Measurements from ENCODE around the gene ART1. TPM values are rescaled to one million over a fixed set of nuclear protein-coding genes. Genes with fewer than 3 reads are reported as not detected.

The ART1 gene
- total and polyA plus RNA-seq, 2 of the 8 experiments (the other 6 are each of a cell fraction or from before 2014, with no cell fraction given), result not detected

- H2BK12ac ChIP-seq (ENCODE audit: low read depth, low read length), result no peak overlapping the region
- TF ChIP-seq CEBPB (IDR thresholded peaks at IDR 0.05; ENCODE audit: low read depth, low read length), result no peak
- no peak for TF ChIP-seq USF2 (IDR thresholded peaks at IDR 0.05; ENCODE audit: low read length)
- no peak for TF ChIP-seq TAF7 (optimal IDR thresholded peaks at IDR 0.05; ENCODE audit: borderline replicate concordance, low read depth, low read length)
- no peak for TF ChIP-seq MAX (IDR thresholded peaks at IDR 0.05)
- TF ChIP-seq KDM4A (IDR thresholded peaks at IDR 0.05; ENCODE audit: low read depth, low read length, severe bottlenecking), result no peak
- TF ChIP-seq CHD1 (IDR thresholded peaks at IDR 0.05; ENCODE audit: low read depth, low read length), result no peak
- no peak for TF ChIP-seq CBX8 (IDR thresholded peaks at IDR 0.05; ENCODE audit: borderline replicate concordance, low read depth, low read length)
- no peak for TF ChIP-seq SRF (IDR thresholded peaks at IDR 0.05; ENCODE audit: low read depth, low read length)
- TF ChIP-seq BACH1 (IDR thresholded peaks at IDR 0.05; ENCODE audit: low read length), result no peak
- no peak for TF ChIP-seq HDAC6 (IDR thresholded peaks at IDR 0.05; ENCODE audit: low read depth, low read length)
- TF ChIP-seq SP2 (IDR thresholded peaks at IDR 0.05; ENCODE audit: low read length), result no peak
- TF ChIP-seq RXRA (IDR thresholded peaks at IDR 0.05; ENCODE audit: insufficient read depth, low read depth, low read length), result no peak
- H3K23me2 ChIP-seq (ENCODE audit: low read depth, low read length), result peaks cover 4% of the 10 kb centered on the region; the same call in 1 of the 2 replicates
- no peaks in the 10 kb centered on the region for H3K36me3 ChIP-seq (ENCODE audit: control insufficient read depth in 2 of 4, insufficient read depth in 4 of 4, low read length in 3 of 4)
- H3K23ac ChIP-seq (ENCODE audit: insufficient read length), result no peak overlapping the region
- no peak overlapping the region for H2BK20ac ChIP-seq (ENCODE audit: low read length)
- H3K4me1 ChIP-seq (replicated peaks in 1 of 4; ENCODE audit: control insufficient read depth in 3 of 4, insufficient read depth in 4 of 4, low read length in 3 of 4), result no peaks in the 10 kb centered on the region
- H3K79me1 ChIP-seq (ENCODE audit: low read depth, low read length), result no peaks in the 10 kb centered on the region
- WGBS, 2 experiments (ENCODE audit: extremely low coverage in 1 of 2, insufficient coverage in 1 of 2, insufficient read length in 1 of 2, insufficient replicate concordance in 2 of 2, low coverage in 1 of 2, low lambda C conversion rate in 2 of 2, missing lambda C conversion rate in 1 of 2), result 88% methylated on average over 5 of the region's 5 CpGs; no CpG with 5 or more reads in 1 of the 2 experiments
- no peak overlapping the region for H3K4ac ChIP-seq (replicated peaks; ENCODE audit: insufficient read length, low read depth, low read length)
- H3K18ac ChIP-seq (ENCODE audit: extremely low read depth, low read length), result no peak overlapping the region
- no peak overlapping the region for H2BK5ac ChIP-seq (ENCODE audit: low read depth, low read length)
- H3K9me3 ChIP-seq (ENCODE audit: insufficient read depth in 2 of 2, low read depth in 1 of 2, low read length in 1 of 2), result no peaks in the 10 kb centered on the region
- H3K4me2 ChIP-seq (ENCODE audit: insufficient read depth in 1 of 2, low read depth in 2 of 2, low read length in 2 of 2), result no peak overlapping the region
- no peak overlapping the region for H3K4me3 ChIP-seq (ENCODE audit: extremely low read depth in 1 of 4, insufficient read depth in 2 of 4, low read depth in 3 of 4, low read length in 4 of 4)
- no peak overlapping the region for H2AFZ ChIP-seq (ENCODE audit: low read length)
- H3K14ac ChIP-seq (ENCODE audit: insufficient read length), result no peak overlapping the region
- H2BK120ac ChIP-seq (replicated peaks; ENCODE audit: low read depth, low read length), result no peak overlapping the region
- H4K20me1 ChIP-seq (replicated peaks in 1 of 2; ENCODE audit: control insufficient read depth in 1 of 2, insufficient read depth in 2 of 2, low read length in 2 of 2), result no peaks in the 10 kb centered on the region
- DNase-seq (ENCODE audit: low read depth in 1 of 2, low spot score in 2 of 2) (no peak), FAIRE-seq (no peak)
- no peaks in the 10 kb centered on the region for H3K79me2 ChIP-seq (ENCODE audit: control insufficient read depth in 1 of 2, insufficient read depth in 2 of 2, low read length in 2 of 2)
- no peaks in the 10 kb centered on the region for H3K27me3 ChIP-seq (replicated peaks in 1 of 4; ENCODE audit: control insufficient read depth in 3 of 4, extremely low read depth in 1 of 4, insufficient read depth in 3 of 4, low read length in 3 of 4)
- no peak overlapping the region for H4K8ac ChIP-seq (ENCODE audit: extremely low read depth, insufficient read depth, low read length)
- no peak overlapping the region for H4K5ac ChIP-seq (ENCODE audit: insufficient read length, low read depth, low read length)
- ChIA-PET CTCF (ENCODE audit: partially characterized antibody) (interaction anchor here (1.4 to 3.7 kb wide), 3 partner anchors 11 to 22 kb away, joined by 4 to 14 read pairs (median 8); no protein-coding TSS in a partner anchor), POLR2A (ENCODE audit: partially characterized antibody) (interaction anchor here (1.3 kb wide), 1 partner anchor 11 kb away, joined by 6 read pairs; no protein-coding TSS in a partner anchor)
- H3K9ac ChIP-seq (replicated peaks in 1 of 4; ENCODE audit: extremely low read depth in 1 of 4, low read depth in 3 of 4, low read length in 3 of 4), result no peak overlapping the region
- no peak overlapping the region for H2BK15ac ChIP-seq (ENCODE audit: low read length)
- H3K56ac ChIP-seq (replicated peaks; ENCODE audit: insufficient read length, low read depth, low read length), result no peak overlapping the region
- H2AK5ac ChIP-seq (ENCODE audit: low read depth, low read length), result no peak overlapping the region
- H4K91ac ChIP-seq (replicated peaks; ENCODE audit: insufficient read length, low read length), result no peak overlapping the region
- no peak overlapping the region for H3K27ac ChIP-seq (ENCODE audit: low read depth, low read length)
Measured at GRCh38 chr11:3632070-3632660, 12.8 kb upstream of the ART1 start.

Measured in H1 (cell line).